Measurements from ENCODE around the gene DAB2IP. TPM values are rescaled to one million over a fixed set of nuclear protein-coding genes. Genes with fewer than 3 reads are reported as not detected.

Gene DAB2IP
- total RNA-seq, 1 experiment from 2014 or later: 15.2 TPM

GRCh38 chr9:121675381-121675780 is 23.9 kb downstream of the DAB2IP start:
- TF ChIP-seq CTCF (conservative IDR thresholded peaks at IDR 0.05; ENCODE audit: low read depth, low read length): no peak
- no peak for TF ChIP-seq EZH2 (IDR thresholded peaks at IDR 0.05; ENCODE audit: low read length, unreplicated experiment)
- TF ChIP-seq EZH2phosphoT487 (IDR thresholded peaks at IDR 0.05; ENCODE audit: borderline replicate concordance, low read length): no peak
- ATAC-seq (no peak), DNase-seq (no peak)
- no peak overlapping the region for H3K4me2 ChIP-seq (ENCODE audit: low read length)
- H3K27me3 ChIP-seq (ENCODE audit: low read length): no peaks in the 10 kb centered on the region
- no TSS peak for BruUV-seq (replicated peaks)
- H3K4me1 ChIP-seq (ENCODE audit: insufficient read depth, low read length): peaks cover 9% of the 10 kb centered on the region; the same call in 1 of the 2 replicates
- H3K79me2 ChIP-seq (ENCODE audit: low read length): no peaks in the 10 kb centered on the region
- no peak overlapping the region for H3K27ac ChIP-seq (ENCODE audit: low read length)
- no peaks in the 10 kb centered on the region for H3K9me3 ChIP-seq (ENCODE audit: low read length)
- H3K9ac ChIP-seq (ENCODE audit: low read length): no peak overlapping the region
- H3K36me3 ChIP-seq (ENCODE audit: low read depth, low read length): no peaks in the 10 kb centered on the region
- no peaks in the 10 kb centered on the region for H4K20me1 ChIP-seq (ENCODE audit: low read length)
- intact Hi-C loops (cut with micrococcal nuclease): no loop called here
- H3K9me2 ChIP-seq (replicated peaks; ENCODE audit: low read length): no peaks in the 10 kb centered on the region
- H3F3A ChIP-seq (ENCODE audit: low read length, unreplicated experiment): no peaks in the 10 kb centered on the region
- H3K4me3 ChIP-seq (ENCODE audit: low read length): no peak overlapping the region
- ChIA-PET POLR2A (ENCODE audit: unreplicated experiment) (no interaction called here), CTCF (no interaction called here)
- no peak overlapping the region for H2AFZ ChIP-seq (ENCODE audit: low read length)

GRCh38 chr9:121675969-121676822 is 24.8 kb downstream of the DAB2IP start:
- Histone ChIP-seq H3K27ac (ENCODE audit: low read length) (no peak overlapping the region), H2AFZ (ENCODE audit: low read length) (no peak overlapping the region), H3F3A (ENCODE audit: low read length, unreplicated experiment) (no peaks in the 10 kb centered on the region), H3K4me1 (ENCODE audit: insufficient read depth, low read length) (peaks cover 9% of the 10 kb centered on the region; the same call in 1 of the 2 replicates), H3K9me2 (replicated peaks; ENCODE audit: low read length) (no peaks in the 10 kb centered on the region), H4K20me1 (ENCODE audit: low read length) (no peaks in the 10 kb centered on the region), H3K4me2 (ENCODE audit: low read length) (no peak overlapping the region), H3K79me2 (ENCODE audit: low read length) (no peaks in the 10 kb centered on the region), H3K4me3 (ENCODE audit: low read length) (no peak overlapping the region), H3K36me3 (ENCODE audit: low read depth, low read length) (no peaks in the 10 kb centered on the region), H3K9me3 (ENCODE audit: low read length) (no peaks in the 10 kb centered on the region), H3K27me3 (ENCODE audit: low read length) (no peaks in the 10 kb centered on the region), H3K9ac (ENCODE audit: low read length) (no peak overlapping the region)
- TF ChIP-seq EZH2phosphoT487 (IDR thresholded peaks at IDR 0.05; ENCODE audit: borderline replicate concordance, low read length): no peak
- TF ChIP-seq CTCF (conservative IDR thresholded peaks at IDR 0.05; ENCODE audit: low read depth, low read length): no peak
- TF ChIP-seq EZH2 (IDR thresholded peaks at IDR 0.05; ENCODE audit: low read length, unreplicated experiment): no peak
- ChIA-PET POLR2A (ENCODE audit: unreplicated experiment) (no interaction called here), CTCF (no interaction called here)
- DNase-seq (no peak), ATAC-seq (no peak)
- no TSS peak for BruUV-seq (replicated peaks)
- intact Hi-C loops (cut with micrococcal nuclease): no loop called here

GRCh38 chr9:121676926-121677325 is 25.5 kb downstream of the DAB2IP start:
- Histone ChIP-seq H3K27ac (ENCODE audit: low read length) (no peak overlapping the region), H3K4me2 (ENCODE audit: low read length) (no peak overlapping the region), H3K79me2 (ENCODE audit: low read length) (no peaks in the 10 kb centered on the region), H3K9ac (ENCODE audit: low read length) (no peak overlapping the region), H2AFZ (ENCODE audit: low read length) (no peak overlapping the region), H3K27me3 (ENCODE audit: low read length) (no peaks in the 10 kb centered on the region), H3K9me2 (replicated peaks; ENCODE audit: low read length) (no peaks in the 10 kb centered on the region), H3K9me3 (ENCODE audit: low read length) (no peaks in the 10 kb centered on the region), H3K4me3 (ENCODE audit: low read length) (no peak overlapping the region), H3K4me1 (ENCODE audit: insufficient read depth, low read length) (peaks cover 9% of the 10 kb centered on the region; the same call in 1 of the 2 replicates), H3K36me3 (ENCODE audit: low read depth, low read length) (no peaks in the 10 kb centered on the region), H3F3A (ENCODE audit: low read length, unreplicated experiment) (no peaks in the 10 kb centered on the region), H4K20me1 (ENCODE audit: low read length) (no peaks in the 10 kb centered on the region)
- ChIA-PET POLR2A (ENCODE audit: unreplicated experiment) (no interaction called here), CTCF (no interaction called here)
- intact Hi-C loops (cut with micrococcal nuclease): no loop called here
- ATAC-seq (no peak), DNase-seq (no peak)
- BruUV-seq (replicated peaks): no TSS peak
- TF ChIP-seq EZH2phosphoT487 (IDR thresholded peaks at IDR 0.05; ENCODE audit: borderline replicate concordance, low read length) (no peak), EZH2 (IDR thresholded peaks at IDR 0.05; ENCODE audit: low read length, unreplicated experiment) (no peak), CTCF (conservative IDR thresholded peaks at IDR 0.05; ENCODE audit: low read depth, low read length) (no peak)

Measured in PC-3 (cell line).